HFF-Myc (cell line): ENCODE data around the gene PI4K2B.
A peak's percentile ranks its signal among the peaks of the same experiment; 100 is the strongest.

ENCODE experiments used
- DNase-seq: peaks from one replicate; pipeline ENCODE4 v3.0.0-alpha.2; 2011; ENCODE audit warnings: low read depth; ENCODE audit errors: extremely low read depth
- H3K4me3 ChIP-seq: replicated peaks from 2 replicates; pipeline ENCODE4 v1.5.1; 2011; ENCODE audit warnings: low read depth, mild to moderate bottlenecking, control low read depth, low read length
- CTCF ChIP-seq: IDR thresholded peaks from 2 replicates; pipeline ENCODE4 v1.5.1; 2012; ENCODE audit warnings: mild to moderate bottlenecking, low read depth, low read length, control low read depth; ENCODE audit errors: missing control alignments

PI4K2B gene

GRCh38 chr4:25307596-25307995 is 73.8 kb downstream of the PI4K2B start:
- TF ChIP-seq CTCF: no peak
- no peak for DNase-seq
- H3K4me3 ChIP-seq: no peak overlapping the region

- no peak for TF ChIP-seq CTCF
- DNase-seq: no peak
- no peak overlapping the region for H3K4me3 ChIP-seq
Observed at GRCh38 chr4:25308306-25308705, 74.5 kb downstream of the PI4K2B start.

GRCh38 chr4:25308761-25309160 is 74.9 kb downstream of the PI4K2B start:
- H3K4me3 ChIP-seq: no peak overlapping the region
- DNase-seq: peak; percentile 25
- TF ChIP-seq CTCF: no peak

DNA sequence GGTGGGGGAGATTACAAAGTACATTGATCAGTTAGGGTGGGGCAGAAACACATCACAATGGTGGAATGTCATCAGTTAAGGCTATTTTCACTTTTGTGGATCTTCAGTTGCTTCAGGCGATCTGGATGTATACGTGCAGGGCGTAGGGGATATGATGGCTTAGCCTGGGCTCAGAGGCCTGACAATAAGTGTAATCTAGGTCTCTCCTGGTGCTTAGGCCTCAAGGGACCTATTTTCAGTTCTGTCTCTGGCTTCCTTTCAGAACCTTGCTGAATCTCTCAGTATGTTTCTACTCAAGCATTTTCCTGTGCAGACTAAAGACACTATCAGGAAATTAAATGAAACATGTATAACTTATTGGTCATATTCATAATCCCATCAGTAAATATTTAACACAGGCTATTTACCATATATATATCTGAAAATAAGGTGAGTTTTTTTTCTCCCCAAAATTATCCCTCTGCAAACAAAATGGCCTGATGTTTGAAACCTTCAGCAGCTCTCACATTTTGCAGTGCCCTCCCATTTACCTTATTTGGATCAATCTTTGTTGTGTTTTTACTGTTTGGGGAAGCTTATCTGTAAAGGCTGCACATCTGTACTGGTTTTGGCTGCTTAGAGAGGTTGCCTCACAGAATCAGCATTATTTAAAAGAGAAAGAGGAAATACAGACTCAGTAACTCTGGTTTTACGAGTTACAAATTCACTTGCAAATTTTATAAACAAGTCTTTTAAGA is 76.4 kb downstream of the PI4K2B start:
- no peak for DNase-seq
- no peak overlapping the region for H3K4me3 ChIP-seq
- no peak for TF ChIP-seq CTCF

GRCh38 chr4:25310803-25311166 is 77.0 kb downstream of the PI4K2B start:
- TF ChIP-seq CTCF: no peak
- no peak overlapping the region for H3K4me3 ChIP-seq
- no peak for DNase-seq

DNA sequence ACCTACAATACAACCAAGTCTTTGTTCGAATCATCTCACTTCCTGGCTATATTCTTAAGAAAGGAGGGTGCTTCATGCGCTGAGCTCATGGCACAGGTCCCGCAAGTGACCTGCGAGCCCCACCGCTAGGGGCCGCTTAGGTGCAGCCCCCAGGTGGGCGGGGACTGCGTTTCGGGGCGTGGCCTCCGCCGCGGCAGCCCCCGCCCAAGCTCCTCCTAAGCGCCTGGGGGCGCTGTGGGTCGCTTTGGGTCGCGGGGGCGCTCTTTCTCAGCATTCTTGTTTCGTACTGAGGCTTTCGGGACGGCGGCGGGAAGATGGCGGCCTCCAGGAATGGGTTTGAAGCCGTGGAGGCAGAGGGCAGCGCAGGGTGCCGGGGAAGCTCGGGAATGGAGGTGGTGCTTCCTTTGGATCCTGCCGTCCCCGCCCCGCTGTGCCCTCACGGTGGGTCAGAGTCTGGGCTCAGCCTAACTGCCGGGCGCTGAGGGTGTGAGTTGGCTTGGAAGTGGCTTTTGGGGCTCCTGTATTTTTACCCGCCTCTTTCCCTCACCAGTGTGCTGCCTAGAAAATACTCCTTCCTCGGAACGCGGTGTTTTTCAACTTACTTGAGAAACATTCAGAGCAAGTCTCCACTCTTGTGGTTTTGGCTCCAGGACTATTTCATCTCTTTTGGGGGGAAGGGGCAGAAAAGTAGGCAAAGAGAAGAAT is 78.8 kb downstream of the PI4K2B start, which contains the start of gene ZCCHC4:
ZCCHC4 (plus strand) TSS at position 279 of the 705 bp plus-strand sequence; CDS start at position 315, 36 bp downstream.
- DNase-seq: peak; percentile 66
- TF ChIP-seq CTCF: peak; percentile 100
- H3K4me3 ChIP-seq: peak within 1 kb of the TSS; percentile 97
